VCaP (cell line): Measurements from ENCODE around the gene LRRC1.

Experiments used
- H3K27ac ChIP-seq: fragments of 450-650 bp; 2 replicates; pipeline ENCODE4 v1.5.1; 2017
- TF ChIP-seq, protein P1 (sequence below): fragments of 450-650 bp; conservative IDR thresholded peaks from 2 replicates; pipeline ENCODE4 v1.5.1; 2017; ENCODE audit warnings: mild to moderate bottlenecking, moderate library complexity

Gene LRRC1

DNA sequence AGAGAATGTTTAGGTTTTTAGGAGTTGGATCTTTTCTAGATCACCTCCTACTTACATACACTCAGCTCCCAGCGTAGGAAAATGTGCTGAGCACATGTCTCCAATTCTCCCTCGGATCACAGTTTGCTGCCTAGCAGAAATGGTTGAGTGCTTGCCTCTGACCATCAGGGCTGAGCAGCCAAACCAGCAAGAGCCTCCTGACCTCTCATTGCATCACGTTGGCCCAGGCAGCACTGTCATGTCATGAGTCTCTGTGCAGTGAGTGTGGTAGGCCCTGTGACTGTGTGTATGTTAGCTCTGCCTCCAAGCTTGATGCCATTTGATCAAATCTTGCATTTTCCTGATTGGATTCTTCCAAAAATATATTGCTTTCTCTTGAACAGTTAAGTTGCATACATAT is 112.0 kb downstream of the LRRC1 start:
- TF ChIP-seq, protein P1, sequence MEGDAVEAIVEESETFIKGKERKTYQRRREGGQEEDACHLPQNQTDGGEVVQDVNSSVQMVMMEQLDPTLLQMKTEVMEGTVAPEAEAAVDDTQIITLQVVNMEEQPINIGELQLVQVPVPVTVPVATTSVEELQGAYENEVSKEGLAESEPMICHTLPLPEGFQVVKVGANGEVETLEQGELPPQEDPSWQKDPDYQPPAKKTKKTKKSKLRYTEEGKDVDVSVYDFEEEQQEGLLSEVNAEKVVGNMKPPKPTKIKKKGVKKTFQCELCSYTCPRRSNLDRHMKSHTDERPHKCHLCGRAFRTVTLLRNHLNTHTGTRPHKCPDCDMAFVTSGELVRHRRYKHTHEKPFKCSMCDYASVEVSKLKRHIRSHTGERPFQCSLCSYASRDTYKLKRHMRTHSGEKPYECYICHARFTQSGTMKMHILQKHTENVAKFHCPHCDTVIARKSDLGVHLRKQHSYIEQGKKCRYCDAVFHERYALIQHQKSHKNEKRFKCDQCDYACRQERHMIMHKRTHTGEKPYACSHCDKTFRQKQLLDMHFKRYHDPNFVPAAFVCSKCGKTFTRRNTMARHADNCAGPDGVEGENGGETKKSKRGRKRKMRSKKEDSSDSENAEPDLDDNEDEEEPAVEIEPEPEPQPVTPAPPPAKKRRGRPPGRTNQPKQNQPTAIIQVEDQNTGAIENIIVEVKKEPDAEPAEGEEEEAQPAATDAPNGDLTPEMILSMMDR, result no peak
- H3K27ac ChIP-seq, result no peak overlapping the region

- TF ChIP-seq, protein P1, result no peak
- H3K27ac ChIP-seq, result no peak overlapping the region
These were observed 116.0 kb downstream of the LRRC1 start for GRCh38 chr6:53910834-53911233.

DNA sequence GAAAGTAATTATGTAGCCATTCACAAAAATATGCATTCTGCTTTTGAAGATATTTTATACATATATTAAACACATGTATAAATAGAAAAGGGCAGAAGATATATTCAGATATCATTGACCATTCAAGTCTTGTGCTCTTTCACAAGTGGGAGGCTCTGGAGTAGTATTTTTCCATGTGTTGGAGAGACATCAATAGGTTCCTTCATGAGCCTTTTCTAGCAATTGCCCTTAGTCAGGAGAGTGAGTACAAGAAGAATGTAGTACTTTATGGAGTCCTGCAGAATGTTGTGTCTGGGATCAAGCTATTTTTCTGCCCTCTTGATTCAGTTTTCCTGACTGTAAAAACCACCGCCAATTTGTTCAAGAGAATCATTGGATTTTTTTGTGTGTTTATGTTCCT is 117.9 kb downstream of the LRRC1 start:
- TF ChIP-seq, protein P1, result no peak
- no peak overlapping the region for H3K27ac ChIP-seq

GRCh38 chr6:53913286-53913685 is 118.5 kb downstream of the LRRC1 start:
- TF ChIP-seq, protein P1, result no peak
- no peak overlapping the region for H3K27ac ChIP-seq

GRCh38 chr6:53915026-53915691 is 120.4 kb downstream of the LRRC1 start:
- H3K27ac ChIP-seq, result no peak overlapping the region
- TF ChIP-seq, protein P1, result no peak

GRCh38 chr6:53916804-53917463 is 122.1 kb downstream of the LRRC1 start:
- TF ChIP-seq, protein P1, result no peak
- H3K27ac ChIP-seq, result no peak overlapping the region

- TF ChIP-seq, protein P1, result no peak
- no peak overlapping the region for H3K27ac ChIP-seq
These were observed 122.6 kb downstream of the LRRC1 start for GRCh38 chr6:53917464-53917842.
